Neural progenitor cell (in vitro differentiated cells): ENCODE data around the gene ZNF282.

ENCODE experiments used
- EZH2 ChIP-seq: fragments of 200-600 bp; sonication (generic); IDR thresholded peaks from 2 replicates; pipeline ENCODE4 v1.6.1; 2017; ENCODE audit warnings: antibody characterized with exemption, mild to moderate bottlenecking, moderate library complexity
- EZH2phosphoT487 ChIP-seq: fragments of 200-600 bp; sonication (generic); IDR thresholded peaks from 2 replicates; pipeline ENCODE4 v1.6.1; 2017; ENCODE audit warnings: antibody characterized with exemption

GRCh38 chr7:149232362-149232761, 37.0 kb downstream of the ZNF282 start:
- TF ChIP-seq EZH2 = no peak
- no peak for TF ChIP-seq EZH2phosphoT487
